Prostate gland (tissue), 2 donors: Measurements from ENCODE around the gene LTBP2. TPM values are rescaled to one million over a fixed set of nuclear protein-coding genes. Genes with fewer than 3 reads are reported as not detected.
A peak's percentile ranks its signal among the peaks of the same experiment; 100 is the strongest.

Experiments used
- DNase-seq: peaks from one replicate; pipeline ENCODE4 v3.0.0-alpha.2; 2019; ENCODE audit warnings: low spot score
- H3K27ac ChIP-seq, 2 donors: fragments of 200-600 bp; sonication (generic); 2 replicates each; pipeline ENCODE4 v1.5.1; 2017 to 2019
- H3K27me3 ChIP-seq: fragments of 200-600 bp; sonication (generic); replicated peaks from 2 replicates; pipeline ENCODE4 v1.5.1; 2019; ENCODE audit not compliant: insufficient read depth
- H3K36me3 ChIP-seq, 2 donors: fragments of 200-600 bp; sonication (generic); 1 replicate in 1 of 2; 2 replicates in 1 of 2; pipeline versions ENCODE4 v1.5.1 to v1.8.1; 2017 to 2019
- H3K4me1 ChIP-seq: fragments of 200-600 bp; sonication (generic); replicated peaks from 2 replicates; pipeline ENCODE4 v1.5.1; 2019
- H3K4me3 ChIP-seq, 2 donors: fragments of 200-600 bp; sonication (generic); 2 replicates each; pipeline ENCODE4 v1.5.1; 2017 to 2019
- H3K9me3 ChIP-seq: fragments of 200-600 bp; sonication (generic); 2 replicates; pipeline ENCODE4 v1.5.1; 2017
- CTCF ChIP-seq, 4 experiments: fragments of 200-600 bp in 2 of 4; fragments of 450-650 bp in 2 of 4; sonication (generic) in 2 of 4; IDR thresholded peaks; 1 replicate in 3 of 4; 2 replicates in 1 of 4; pipeline ENCODE4 v1.5.1; 2016 to 2019; ENCODE audit warnings: antibody characterized with exemption in 4 of 4, mild to moderate bottlenecking in 2 of 4, moderate library complexity in 2 of 4
- POLR2A ChIP-seq: fragments of 450-650 bp; IDR thresholded peaks from one replicate; pipeline ENCODE4 v1.6.1; 2016; ENCODE audit warnings: antibody characterized with exemption, mild to moderate bottlenecking
- POLR2AphosphoS5 ChIP-seq: sonication (generic); formaldehyde crosslinking; IDR thresholded peaks from one replicate; pipeline ENCODE4 v1.6.1; 2017; ENCODE audit warnings: antibody characterized with exemption
- WGBS: methylation state at CpG from one replicate; pipeline ENCODE4 v1.1.5; 2018; 5-methylcytosine and 5-hydroxymethylcytosine counted together
- intact Hi-C: fragments of 100-400 bp; cut with DNase I; formaldehyde crosslinking; loops from one replicate; pipeline ENCODE4 v1.14.2; 2022
- total RNA-seq, 2 donors: library from RNA; depleted of rRNA; stranded (reverse); fragments of >200 nt; gene quantifications; one replicate each; pipeline ENCODE4 v1.1.0, GENCODE V29; 2016

The LTBP2 gene
- total RNA-seq, 2 donors from 2014 or later = 47.0 to 90.7 TPM

GRCh38 chr14:74608959-74609611, 3.0 kb downstream of the LTBP2 start:
- WGBS = 33% methylated on average over 4 of the region's 4 CpGs
- Histone ChIP-seq H3K4me3 (no peak overlapping the region), H3K4me1 (no peaks in the 10 kb centered on the region)

GRCh38 chr14:74606727-74607126, 5.3 kb downstream of the LTBP2 start:
- DNase-seq = no peak
- no peak overlapping the region for H3K4me3 ChIP-seq
- H3K9me3 ChIP-seq = no peaks in the 10 kb centered on the region
- H3K36me3 ChIP-seq = no peaks in the 10 kb centered on the region
- H3K27ac ChIP-seq = no peak overlapping the region
- peaks cover 3% of the 10 kb centered on the region for H3K27me3 ChIP-seq
- 92% methylated on average over 3 of the region's 3 CpGs for WGBS
- TF ChIP-seq CTCF (IDR thresholded peaks at IDR 0.05) (no peak), POLR2AphosphoS5 (no peak), POLR2A (no peak)
- intact Hi-C loops = loop anchor here (5.0 kb wide), 1 partner anchor 196 kb away; no protein-coding TSS in a partner anchor
- no peaks in the 10 kb centered on the region for H3K4me1 ChIP-seq

More at GRCh38 chr14:74608959-74609611, 3.0 kb downstream of the LTBP2 start:
- peak; percentile 79 for DNase-seq
- Histone ChIP-seq H3K36me3 (no peaks in the 10 kb centered on the region), H3K9me3 (no peaks in the 10 kb centered on the region), H3K27ac (no peak overlapping the region), H3K27me3 (peaks cover 4% of the 10 kb centered on the region)
- peak; percentile 92 to 98 (median 96) for TF ChIP-seq CTCF (IDR thresholded peaks at IDR 0.05)
- peak; percentile 53 for TF ChIP-seq POLR2AphosphoS5
- no peak for TF ChIP-seq POLR2A
- intact Hi-C loops = loop anchor here (5.0 kb wide), 1 partner anchor 193 kb away; no protein-coding TSS in a partner anchor

GRCh38 chr14:74605531-74606223, 6.4 kb downstream of the LTBP2 start:
- no peak overlapping the region for H3K4me3 ChIP-seq
- DNase-seq = no peak
- no peak for TF ChIP-seq POLR2AphosphoS5
- no peak for TF ChIP-seq CTCF (IDR thresholded peaks at IDR 0.05)
- no peak for TF ChIP-seq POLR2A
- no peaks in the 10 kb centered on the region for H3K36me3 ChIP-seq
- H3K27ac ChIP-seq = no peak overlapping the region
- no peaks in the 10 kb centered on the region for H3K27me3 ChIP-seq
- H3K4me1 ChIP-seq = no peaks in the 10 kb centered on the region
- intact Hi-C loops = loop anchor here (5.0 kb wide), 1 partner anchor 197 kb away; no protein-coding TSS in a partner anchor
- H3K9me3 ChIP-seq = no peaks in the 10 kb centered on the region
- WGBS = 77% methylated on average over 5 of the region's 5 CpGs

- Histone ChIP-seq H3K27ac (no peak overlapping the region), H3K27me3 (no peaks in the 10 kb centered on the region), H3K4me3 (no peak overlapping the region), H3K9me3 (no peaks in the 10 kb centered on the region), H3K4me1 (no peaks in the 10 kb centered on the region), H3K36me3 (no peaks in the 10 kb centered on the region)
- 84% methylated on average over 8 of the region's 8 CpGs for WGBS
- no peak for DNase-seq
- intact Hi-C loops = loop anchor here (5.0 kb wide), 1 partner anchor 197 kb away; no protein-coding TSS in a partner anchor
- no peak for TF ChIP-seq POLR2AphosphoS5
- no peak for TF ChIP-seq POLR2A
- TF ChIP-seq CTCF (IDR thresholded peaks at IDR 0.05) = no peak
These were observed 7.1 kb downstream of the LTBP2 start for GRCh38 chr14:74604911-74605310.
